GM20000 (cell line): ENCODE measurements around the gene BPIFB4.

Experiments used
- DNase-seq: peaks from one replicate; pipeline ENCODE4 v3.0.0; 2012; ENCODE audit warnings: low spot score
- CTCF ChIP-seq: IDR thresholded peaks from 2 replicates; pipeline ENCODE4 v1.5.1; 2012; ENCODE audit warnings: mild to moderate bottlenecking, control low read depth; ENCODE audit errors: extremely low read depth, missing control alignments

The BPIFB4 gene

GRCh38 chr20:33079259-33079658 lies at the start of gene BPIFB4:
Gene BPIFB4 (plus strand): TSS chr20:33079643. CDS start chr20:33081527, 1,884 bp downstream.
- no peak for TF ChIP-seq CTCF
- no peak for DNase-seq

DNA sequence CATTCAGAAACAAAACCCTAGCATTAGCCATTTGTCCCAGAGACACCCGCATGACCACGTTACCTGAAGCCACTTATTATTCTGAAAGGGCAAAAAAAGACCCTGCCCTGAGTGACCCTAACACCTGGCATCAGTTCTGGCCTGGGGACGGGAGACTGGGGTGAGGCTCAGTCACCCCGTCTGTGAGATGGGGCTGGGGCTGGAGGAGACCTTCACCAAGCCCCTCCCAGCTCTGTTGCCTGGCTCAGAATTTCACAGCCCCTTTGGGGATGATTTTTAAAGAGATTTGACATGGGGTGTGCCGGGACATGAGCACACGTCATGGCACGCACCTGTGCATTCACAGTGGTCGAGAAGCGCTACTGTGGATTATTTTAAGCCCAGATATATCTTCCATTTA lies 49.4 kb upstream of the BPIFB4 start:
- TF ChIP-seq CTCF = no peak
- DNase-seq = no peak

DNA sequence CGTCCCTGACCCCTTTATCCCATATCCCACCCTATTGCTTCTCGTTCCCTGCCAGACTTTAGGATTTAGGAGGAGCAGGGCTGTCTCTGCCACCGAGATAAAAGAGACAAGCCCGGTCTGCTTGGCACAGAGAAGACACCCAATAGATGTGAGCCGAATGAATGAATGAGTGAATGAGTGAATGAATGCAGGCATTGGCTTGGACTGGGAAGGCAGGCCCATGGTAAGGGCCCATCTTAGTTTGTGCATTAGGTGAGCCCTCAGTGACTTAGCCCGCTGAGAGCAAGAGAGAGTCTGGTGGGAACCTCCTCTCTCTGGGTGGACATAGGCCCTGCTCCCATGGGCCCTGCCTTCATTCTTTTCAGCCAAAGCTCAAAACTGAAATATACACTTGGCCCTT lies 48.9 kb upstream of the BPIFB4 start:
- TF ChIP-seq CTCF = no peak
- no peak for DNase-seq

- no peak for TF ChIP-seq CTCF
- DNase-seq = no peak
These were observed 47.9 kb upstream of the BPIFB4 start, which contains the start of gene BPIFB6 for GRCh38 chr20:33031531-33031930. Gene BPIFB6 (plus strand): TSS chr20:33031648. CDS start chr20:33031648, 0 bp downstream.

GRCh38 chr20:33032555-33032954 lies 46.9 kb upstream of the BPIFB4 start:
- TF ChIP-seq CTCF = no peak
- no peak for DNase-seq

- TF ChIP-seq CTCF = no peak
- DNase-seq = no peak
These were observed 46.1 kb upstream of the BPIFB4 start for GRCh38 chr20:33033381-33033780.

- DNase-seq = no peak
- no peak for TF ChIP-seq CTCF
These were observed 45.3 kb upstream of the BPIFB4 start for GRCh38 chr20:33034115-33034514.
